Measurements from ENCODE around the gene SMCO3.

DNA sequence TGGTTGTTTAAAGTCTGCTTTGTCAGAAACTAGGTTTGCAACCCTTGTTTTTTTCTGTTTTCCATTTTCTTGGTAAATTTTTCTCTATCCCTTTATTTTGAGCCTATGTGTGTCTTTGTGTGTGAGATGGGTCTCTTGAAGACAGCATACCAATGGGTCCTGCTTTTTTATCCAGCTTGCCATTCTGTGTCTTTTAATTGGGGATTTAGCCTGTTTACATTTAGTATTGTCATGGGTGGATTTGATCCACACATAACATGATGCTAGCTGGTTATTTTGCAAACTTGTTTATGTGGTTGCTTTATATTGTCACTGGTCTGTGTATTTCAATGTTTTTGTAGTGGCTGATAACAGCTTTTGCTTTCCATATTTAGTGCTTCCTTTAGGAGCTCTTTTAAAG lies 46.5 kb upstream of the SMCO3 start:
- TF ChIP-seq EZH2 (IDR thresholded peaks at IDR 0.05; ENCODE audit: borderline replicate concordance, insufficient read depth, low read depth, low read length, poor library complexity, severe bottlenecking), result no peak
- TF ChIP-seq, protein P1, sequence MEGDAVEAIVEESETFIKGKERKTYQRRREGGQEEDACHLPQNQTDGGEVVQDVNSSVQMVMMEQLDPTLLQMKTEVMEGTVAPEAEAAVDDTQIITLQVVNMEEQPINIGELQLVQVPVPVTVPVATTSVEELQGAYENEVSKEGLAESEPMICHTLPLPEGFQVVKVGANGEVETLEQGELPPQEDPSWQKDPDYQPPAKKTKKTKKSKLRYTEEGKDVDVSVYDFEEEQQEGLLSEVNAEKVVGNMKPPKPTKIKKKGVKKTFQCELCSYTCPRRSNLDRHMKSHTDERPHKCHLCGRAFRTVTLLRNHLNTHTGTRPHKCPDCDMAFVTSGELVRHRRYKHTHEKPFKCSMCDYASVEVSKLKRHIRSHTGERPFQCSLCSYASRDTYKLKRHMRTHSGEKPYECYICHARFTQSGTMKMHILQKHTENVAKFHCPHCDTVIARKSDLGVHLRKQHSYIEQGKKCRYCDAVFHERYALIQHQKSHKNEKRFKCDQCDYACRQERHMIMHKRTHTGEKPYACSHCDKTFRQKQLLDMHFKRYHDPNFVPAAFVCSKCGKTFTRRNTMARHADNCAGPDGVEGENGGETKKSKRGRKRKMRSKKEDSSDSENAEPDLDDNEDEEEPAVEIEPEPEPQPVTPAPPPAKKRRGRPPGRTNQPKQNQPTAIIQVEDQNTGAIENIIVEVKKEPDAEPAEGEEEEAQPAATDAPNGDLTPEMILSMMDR (IDR thresholded peaks at IDR 0.05), result no peak
